Cardiac septum (tissue), 1 donor: ENCODE data around the gene DCUN1D5. TPM values are rescaled to one million over a fixed set of nuclear protein-coding genes. Genes with fewer than 3 reads are reported as not detected.
A peak's percentile ranks its signal among the peaks of the same experiment; 100 is the strongest.

ENCODE experiments used
- DNase-seq: peaks from one replicate; pipeline ENCODE4 v3.0.0-alpha.2; 2020; ENCODE audit warnings: low spot score
- intact Hi-C: fragments of 100-400 bp; cut with DNase I; formaldehyde crosslinking; loops from one replicate; pipeline ENCODE4 v1.14.0; 2022
- long read RNA-seq: library from polyadenylated mRNA; unstranded; transcript quantifications from one replicate; pipeline ENCODE4 v2.0.0, GENCODE V29; 2021
- total RNA-seq: library from RNA; stranded (reverse); fragmentation: NEBNext Ultra II Directional; extraction: Animal tissue kit (Norgen Biotek cat#: 25700); gene quantifications from one replicate; pipeline ENCODE4 v1.2.1, GENCODE V29; 2021
- donor health status: DM: no; HTN: no; CAD: no.

The DCUN1D5 gene
- 19.9 TPM for total RNA-seq
- long read RNA-seq, transcript DCUN1D5-201 (8 exons, 1,337 nt), result major isoform, 36 of 42 reads
- long read RNA-seq, partial matches to known transcripts, result 1 of 42 reads
- long read RNA-seq, other reads (novel, unspliced or antisense), result 4 of 42 reads

- intact Hi-C loops, result loop anchor here (2.0 kb wide), 1 partner anchor 17 kb away; the partner anchor contains the start of gene DYNC2H1
- DNase-seq, result peak; percentile 99
Observed at GRCh38 chr11:103091801-103092524, at the start of gene DCUN1D5. Gene DCUN1D5 (minus strand): TSS chr11:103092160. CDS start chr11:103091872, 288 bp downstream.

- no peak for DNase-seq
- intact Hi-C loops, result no loop called here
Observed at GRCh38 chr11:103125462-103125861, 33.5 kb upstream of the DCUN1D5 start.

- intact Hi-C loops, result no loop called here
- DNase-seq, result no peak
Observed at GRCh38 chr11:103114836-103115235, 22.9 kb upstream of the DCUN1D5 start.

GRCh38 chr11:103112364-103112763 lies 20.4 kb upstream of the DCUN1D5 start:
- intact Hi-C loops, result no loop called here
- no peak for DNase-seq

GRCh38 chr11:103111400-103111799 lies 19.4 kb upstream of the DCUN1D5 start:
- intact Hi-C loops, result no loop called here
- DNase-seq, result no peak

- no peak for DNase-seq
- intact Hi-C loops, result no loop called here
Observed at GRCh38 chr11:103110391-103110790, 18.4 kb upstream of the DCUN1D5 start.

- intact Hi-C loops, result loop anchor here (2.0 kb wide), 1 partner anchor 17 kb away; the partner anchor contains the start of gene DCUN1D5
- no peak for DNase-seq
Observed at GRCh38 chr11:103109818-103110388, 17.9 kb upstream of the DCUN1D5 start.

- intact Hi-C loops, result loop anchor here (2.0 kb wide), 1 partner anchor 16 kb away; the partner anchor contains the start of gene DCUN1D5
- DNase-seq, result peak; percentile 92
Observed at GRCh38 chr11:103108933-103109817, 17.2 kb upstream of the DCUN1D5 start, which contains the start of gene DYNC2H1. Gene DYNC2H1 (plus strand): TSS chr11:103109426. CDS start chr11:103109575, 149 bp downstream.

GRCh38 chr11:103097279-103097678 lies 5.3 kb upstream of the DCUN1D5 start:
- intact Hi-C loops, result no loop called here
- DNase-seq, result no peak

- DNase-seq, result peak; percentile 79
- intact Hi-C loops, result no loop called here
Observed at GRCh38 chr11:103091064-103091800, 728 bp downstream of the DCUN1D5 start.

- intact Hi-C loops, result no loop called here
- no peak for DNase-seq
Observed at GRCh38 chr11:103086461-103086860, 5.5 kb downstream of the DCUN1D5 start.

GRCh38 chr11:103085758-103086365 lies 6.1 kb downstream of the DCUN1D5 start:
- intact Hi-C loops, result no loop called here
- no peak for DNase-seq

GRCh38 chr11:103079833-103080232 lies 12.1 kb downstream of the DCUN1D5 start:
- intact Hi-C loops, result no loop called here
- DNase-seq, result no peak

GRCh38 chr11:103078710-103079109 lies 13.2 kb downstream of the DCUN1D5 start:
- no peak for DNase-seq
- intact Hi-C loops, result no loop called here

- no peak for DNase-seq
- intact Hi-C loops, result no loop called here
Observed at GRCh38 chr11:103077554-103077953, 14.4 kb downstream of the DCUN1D5 start.

- DNase-seq, result no peak
- intact Hi-C loops, result no loop called here
Observed at GRCh38 chr11:103076361-103076760, 15.6 kb downstream of the DCUN1D5 start.

GRCh38 chr11:103071008-103071407 lies 21.0 kb downstream of the DCUN1D5 start:
- intact Hi-C loops, result no loop called here

GRCh38 chr11:103070142-103070541 lies 21.8 kb downstream of the DCUN1D5 start:
- intact Hi-C loops, result no loop called here

More at GRCh38 chr11:103071008-103071407, 21.0 kb downstream of the DCUN1D5 start:
- no peak for DNase-seq

GRCh38 chr11:103069367-103069766 lies 22.6 kb downstream of the DCUN1D5 start:
- no peak for DNase-seq
- intact Hi-C loops, result no loop called here

More at GRCh38 chr11:103070142-103070541, 21.8 kb downstream of the DCUN1D5 start:
- no peak for DNase-seq
